Psoas muscle (tissue), 8 donors: Measurements from ENCODE around the gene KPNA1. TPM values are rescaled to one million over a fixed set of nuclear protein-coding genes. Genes with fewer than 3 reads are reported as not detected.

Experiments used
- ATAC-seq, 4 donors: fragments of 200-7000 bp; cut with Tn5 transposase; one replicate each; pipeline ENCODE4 v1.9.1; 2020; ENCODE audit warnings: moderate library complexity in 3 of 4, mild to moderate bottlenecking in 2 of 4
- DNase-seq, 2 donors: peaks; one replicate each; pipeline ENCODE4 v3.0.0-alpha.2; 2020
- H3K27ac ChIP-seq: fragments of 200-600 bp; one replicate; pipeline ENCODE4 v1.8.0; 2022
- H3K27me3 ChIP-seq, 3 donors: fragments of 200-600 bp in 1 of 3; one replicate each; pipeline versions ENCODE4 v1.6.1 to v1.8.0; 2013 to 2022; ENCODE audit warnings: low read length in 2 of 3, mild to moderate bottlenecking in 2 of 3, moderate library complexity in 1 of 3; ENCODE audit not compliant: insufficient read depth in 3 of 3
- H3K36me3 ChIP-seq, 2 donors: fragments of 200-600 bp in 1 of 2; one replicate each; pipeline versions ENCODE4 v1.6.1 to v1.8.0; 2013 to 2022; ENCODE audit warnings: low read depth in 1 of 2, mild to moderate bottlenecking in 1 of 2, moderate library complexity in 1 of 2; ENCODE audit not compliant: insufficient read depth in 1 of 2
- H3K4me1 ChIP-seq: fragments of 200-600 bp; one replicate; pipeline ENCODE4 v1.8.0; 2022
- H3K4me3 ChIP-seq: fragments of 200-600 bp; one replicate; pipeline ENCODE4 v1.8.0; 2022; ENCODE audit warnings: mild to moderate bottlenecking
- H3K9me3 ChIP-seq: fragments of 200-600 bp; one replicate; pipeline ENCODE4 v1.8.0; 2022
- CTCF ChIP-seq: fragments of 200-600 bp; IDR thresholded peaks from one replicate; pipeline ENCODE4 v1.8.0; 2022; ENCODE audit warnings: antibody characterized with exemption
- WGBS, 3 donors: extraction: QIAGEN DNeasy Blood & Tissue Kit; methylation state at CpG; one replicate each; pipeline versions ENCODE4 v1.1.6 to v1.1.7; 2013; 5-methylcytosine and 5-hydroxymethylcytosine counted together
- intact Hi-C, 2 donors: fragments of 100-400 bp; cut with DNase I; formaldehyde crosslinking; loops; one replicate each; pipeline versions ENCODE4 v1.11.0 to v1.14.2; 2022
- polyA plus RNA-seq, 3 donors: library from polyadenylated mRNA; stranded (reverse); fragments of 200-250 nt; gene quantifications; one replicate each; pipeline ENCODE4 v1.2.3, GENCODE V29; 2013
- total RNA-seq, 4 donors: library from RNA; stranded (reverse); fragmentation: NEBNext Ultra II Directional in 2 of 4; extraction: Animal tissue kit (Norgen Biotek cat#: 25700) in 2 of 4; gene quantifications; one replicate each; pipeline versions ENCODE4 v1.2.1 to v1.2.4, GENCODE V29; 2021 to 2023
- donor health status: healthy with polysubstance abuse.
- donor health status: DM: no; HTN: no; CAD: no; lungs with moderate emphysema.
- donor health status: Bipolar disorder and iron deficiency.
- donor health status: healthy.
- donor health status: DM: yes; HTN: yes; CAD: no.
- donor health status: DM: no; HTN: no; CAD: no.
- donor health status: DM: no; HTN: no; CAD: no.
- donor health status: DM: yes; HTN: yes; CAD: no.

KPNA1 gene
- total and polyA plus RNA-seq, 7 donors, result 39.5 to 263 (median 180) TPM

GRCh38 chr3:122533480-122533879 lies 18.7 kb upstream of the KPNA1 start:
- intact Hi-C loops, result no loop called here
- H3K4me3 ChIP-seq, result no peak overlapping the region
- no peak overlapping the region for H3K27ac ChIP-seq
- no peaks in the 10 kb centered on the region for H3K9me3 ChIP-seq
- 82 to 91% (median 82%) methylated on average over 2 of the region's 2 CpGs for WGBS, 3 donors
- H3K27me3 ChIP-seq, result no peaks in the 10 kb centered on the region
- peaks cover 7 to 75% of the 10 kb centered on the region in 2 donors for H3K36me3 ChIP-seq
- ATAC-seq (no peak), DNase-seq (no peak)
- no peaks in the 10 kb centered on the region for H3K4me1 ChIP-seq
- TF ChIP-seq CTCF, result no peak

GRCh38 chr3:122530164-122530563 lies 15.4 kb upstream of the KPNA1 start:
- 73 to 82% (median 79%) methylated on average over 2 of the region's 2 CpGs for WGBS, 3 donors
- no peak for ATAC-seq
- DNase-seq, result no peak
- H3K4me3 ChIP-seq, result no peak overlapping the region
- no peak for TF ChIP-seq CTCF
- H3K27ac ChIP-seq, result no peak overlapping the region
- no peaks in the 10 kb centered on the region for H3K4me1 ChIP-seq
- peaks cover 7 to 61% of the 10 kb centered on the region in 2 donors for H3K36me3 ChIP-seq
- H3K27me3 ChIP-seq, result no peaks in the 10 kb centered on the region
- intact Hi-C loops, result no loop called here
- H3K9me3 ChIP-seq, result no peaks in the 10 kb centered on the region

- H3K4me1 ChIP-seq, result no peaks in the 10 kb centered on the region
Observed at GRCh38 chr3:122523317-122523716, 8.6 kb upstream of the KPNA1 start.

GRCh38 chr3:122520861-122521260 lies 6.1 kb upstream of the KPNA1 start:
- H3K9me3 ChIP-seq, result no peaks in the 10 kb centered on the region
- H3K4me1 ChIP-seq, result no peaks in the 10 kb centered on the region
- H3K27me3 ChIP-seq, result no peaks in the 10 kb centered on the region
- no peak overlapping the region for H3K4me3 ChIP-seq
- no peaks in the 10 kb centered on the region for H3K36me3 ChIP-seq
- DNase-seq (no peak), ATAC-seq (no peak)
- TF ChIP-seq CTCF, result no peak
- 71 to 87% (median 80%) methylated on average over 4 of the region's 4 CpGs for WGBS, 3 donors
- intact Hi-C loops, result no loop called here
- no peak overlapping the region for H3K27ac ChIP-seq

More at GRCh38 chr3:122523317-122523716, 8.6 kb upstream of the KPNA1 start:
- Histone ChIP-seq H3K27ac (no peak overlapping the region), H3K36me3 (peaks cover 0 to 8% of the 10 kb centered on the region in 2 donors), H3K9me3 (no peaks in the 10 kb centered on the region), H3K4me3 (no peak overlapping the region), H3K27me3 (no peaks in the 10 kb centered on the region)
- WGBS, 3 donors, result 89 to 97% (median 92%) methylated on average over 11 of the region's 11 CpGs
- TF ChIP-seq CTCF, result no peak
- intact Hi-C loops, result no loop called here
- ATAC-seq, result no peak
- no peak for DNase-seq

- H3K27me3 ChIP-seq, result no peaks in the 10 kb centered on the region
- peaks cover 4% of the 10 kb centered on the region for H3K4me1 ChIP-seq
- H3K4me3 ChIP-seq, result no peak overlapping the region
- H3K9me3 ChIP-seq, result no peaks in the 10 kb centered on the region
- H3K36me3 ChIP-seq, result no peaks in the 10 kb centered on the region
- intact Hi-C loops, result loop anchor here in 1 of 2 donors (5.0 kb wide), 1 partner anchor 43 kb away; the partner anchor contains the start of genes DTX3L and PARP9
- TF ChIP-seq CTCF, result no peak
- no peak for DNase-seq
- H3K27ac ChIP-seq, result no peak overlapping the region
- ATAC-seq, result no peak
Observed at GRCh38 chr3:122519693-122520092, 5.0 kb upstream of the KPNA1 start.
